Gastrocnemius medialis (tissue), 4 donors: Measurements from ENCODE around the gene ADAM11.

Experiments used
- POLR2A ChIP-seq, 2 donors: fragments of 450-650 bp; IDR thresholded peaks; one replicate each; pipeline ENCODE4 v1.6.1; 2017; ENCODE audit warnings: antibody characterized with exemption in 2 of 2, mild to moderate bottlenecking in 2 of 2, moderate library complexity in 2 of 2
- TF ChIP-seq, protein P1 (sequence below), 5 experiments: fragments of 450-650 bp in 3 of 5; fragments of 200-600 bp in 2 of 5; sonication (generic) in 2 of 5; IDR thresholded peaks in 4 of 5; conservative IDR thresholded peaks in 1 of 5; 1 replicate in 4 of 5; 2 replicates in 1 of 5; pipeline ENCODE4 v1.5.1; 2016 to 2019; ENCODE audit warnings: antibody characterized with exemption in 5 of 5, mild to moderate bottlenecking in 3 of 5, moderate library complexity in 3 of 5

DNA sequence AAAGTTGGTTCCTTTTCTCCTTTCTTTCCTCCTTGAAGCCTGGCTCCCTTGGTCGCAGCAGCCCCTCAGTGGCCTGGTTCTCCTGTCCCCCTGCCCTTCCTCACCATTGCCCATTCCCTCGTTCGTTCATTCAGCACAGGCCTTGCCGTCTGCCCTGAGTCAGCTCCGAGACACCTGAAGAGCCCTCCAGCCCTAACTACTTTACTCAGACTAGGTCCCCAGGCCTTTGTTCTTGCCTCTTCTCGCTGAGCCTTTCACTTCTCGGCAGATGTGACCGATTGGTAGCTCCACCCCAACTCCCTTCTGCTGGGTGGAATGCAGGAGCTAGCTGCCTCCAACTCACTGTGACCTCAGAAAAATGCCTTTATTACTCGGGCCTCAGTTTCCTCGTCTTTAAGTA lies 7.0 kb upstream of the ADAM11 start:
- no peak for TF ChIP-seq POLR2A (IDR thresholded peaks at IDR 0.05)
- TF ChIP-seq, protein P1, sequence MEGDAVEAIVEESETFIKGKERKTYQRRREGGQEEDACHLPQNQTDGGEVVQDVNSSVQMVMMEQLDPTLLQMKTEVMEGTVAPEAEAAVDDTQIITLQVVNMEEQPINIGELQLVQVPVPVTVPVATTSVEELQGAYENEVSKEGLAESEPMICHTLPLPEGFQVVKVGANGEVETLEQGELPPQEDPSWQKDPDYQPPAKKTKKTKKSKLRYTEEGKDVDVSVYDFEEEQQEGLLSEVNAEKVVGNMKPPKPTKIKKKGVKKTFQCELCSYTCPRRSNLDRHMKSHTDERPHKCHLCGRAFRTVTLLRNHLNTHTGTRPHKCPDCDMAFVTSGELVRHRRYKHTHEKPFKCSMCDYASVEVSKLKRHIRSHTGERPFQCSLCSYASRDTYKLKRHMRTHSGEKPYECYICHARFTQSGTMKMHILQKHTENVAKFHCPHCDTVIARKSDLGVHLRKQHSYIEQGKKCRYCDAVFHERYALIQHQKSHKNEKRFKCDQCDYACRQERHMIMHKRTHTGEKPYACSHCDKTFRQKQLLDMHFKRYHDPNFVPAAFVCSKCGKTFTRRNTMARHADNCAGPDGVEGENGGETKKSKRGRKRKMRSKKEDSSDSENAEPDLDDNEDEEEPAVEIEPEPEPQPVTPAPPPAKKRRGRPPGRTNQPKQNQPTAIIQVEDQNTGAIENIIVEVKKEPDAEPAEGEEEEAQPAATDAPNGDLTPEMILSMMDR (IDR thresholded peaks at IDR 0.05 in 4 of 5, conservative IDR thresholded peaks at IDR 0.05 in 1 of 5) = no peak
